ENCODE results near the gene KIF20A.
"Not testable (repeated sequence)": the region's sequence is repeated elsewhere in the genome, so short reads cannot be mapped to it uniquely, and the experiment has no call there.

KIF20A gene

GRCh38 chr5:138186002-138186447 lies 7.1 kb downstream of the KIF20A start:
- no peak for DNase-seq (ENCODE audit: low read depth, low spot score)

- DNase-seq (ENCODE audit: low read depth, low spot score), result no peak
Measured at GRCh38 chr5:138188626-138189025, 9.7 kb downstream of the KIF20A start.

GRCh38 chr5:138192826-138193225 lies 13.9 kb downstream of the KIF20A start:
- no peak for DNase-seq (ENCODE audit: low read depth, low spot score)

GRCh38 chr5:138193859-138194258 lies 14.9 kb downstream of the KIF20A start:
- DNase-seq (ENCODE audit: low read depth, low spot score), result not testable (repeated sequence)

GRCh38 chr5:138210985-138211384 lies 32.1 kb downstream of the KIF20A start:
- DNase-seq (ENCODE audit: low read depth, low spot score), result no peak

- no peak for DNase-seq (ENCODE audit: low read depth, low spot score)
Measured at GRCh38 chr5:138212828-138213160, 33.9 kb downstream of the KIF20A start.

GRCh38 chr5:138213161-138214029 lies 34.5 kb downstream of the KIF20A start, which contains the start of gene CDC23:
CDC23 (minus strand) TSS chr5:138213323; CDS start chr5:138213312, 11 bp downstream.
- DNase-seq (ENCODE audit: low read depth, low spot score), result peak; percentile 99

GRCh38 chr5:138216799-138217198 lies 37.9 kb downstream of the KIF20A start:
- no peak for DNase-seq (ENCODE audit: low read depth, low spot score)

- DNase-seq (ENCODE audit: low read depth, low spot score), result no peak
Measured at GRCh38 chr5:138223532-138223931, 44.6 kb downstream of the KIF20A start.

- DNase-seq (ENCODE audit: low read depth, low spot score), result no peak
Measured at GRCh38 chr5:138224712-138225111, 45.8 kb downstream of the KIF20A start.

- DNase-seq (ENCODE audit: low read depth, low spot score), result no peak
Measured at GRCh38 chr5:138226910-138227309, 48.0 kb downstream of the KIF20A start.

GRCh38 chr5:138229387-138229786 lies 50.5 kb downstream of the KIF20A start:
- no peak for DNase-seq (ENCODE audit: low read depth, low spot score)

- DNase-seq (ENCODE audit: low read depth, low spot score), result peak; percentile 66
Measured at GRCh38 chr5:138230261-138230660, 51.3 kb downstream of the KIF20A start.

GRCh38 chr5:138230981-138231589 lies 52.2 kb downstream of the KIF20A start:
- DNase-seq (ENCODE audit: low read depth, low spot score), result peak; percentile 71

GRCh38 chr5:138233280-138233679 lies 54.4 kb downstream of the KIF20A start:
- no peak for DNase-seq (ENCODE audit: low read depth, low spot score)

GRCh38 chr5:138234651-138235050 lies 55.7 kb downstream of the KIF20A start:
- no peak for DNase-seq (ENCODE audit: low read depth, low spot score)
